Osteocyte (in vitro differentiated cells): Measurements from ENCODE around the gene PVRIG. TPM values are rescaled to one million over a fixed set of nuclear protein-coding genes. Genes with fewer than 3 reads are reported as not detected.
A peak's percentile ranks its signal among the peaks of the same experiment; 100 is the strongest.
"Not testable (repeated sequence)": the region's sequence is repeated elsewhere in the genome, so short reads cannot be mapped to it uniquely, and the experiment has no call there.

ENCODE experiments used
- DNase-seq: peaks from one replicate; pipeline ENCODE4 v3.0.0; 2021; ENCODE audit warnings: mixed read lengths; ENCODE audit not compliant: unreplicated experiment; ENCODE audit errors: extremely low spot score
- H3K27ac Mint-ChIP-seq: one replicate; pipeline ENCODE4 v1.8.0; 2021; ENCODE audit warnings: mild to moderate bottlenecking, mixed read lengths; ENCODE audit not compliant: unreplicated experiment
- H3K27me3 Mint-ChIP-seq: one replicate; pipeline ENCODE4 v1.8.0; 2021; ENCODE audit warnings: mixed read lengths; ENCODE audit not compliant: unreplicated experiment
- H3K36me3 Mint-ChIP-seq: one replicate; pipeline ENCODE4 v1.8.0; 2021; ENCODE audit warnings: mixed read lengths; ENCODE audit not compliant: unreplicated experiment
- H3K4me1 Mint-ChIP-seq: one replicate; pipeline ENCODE4 v1.8.0; 2021; ENCODE audit warnings: mixed read lengths; ENCODE audit not compliant: unreplicated experiment
- H3K4me3 Mint-ChIP-seq: one replicate; pipeline ENCODE4 v1.8.0; 2021; ENCODE audit warnings: mild to moderate bottlenecking, moderate library complexity, mixed read lengths; ENCODE audit not compliant: unreplicated experiment
- H3K9me3 Mint-ChIP-seq: one replicate; pipeline ENCODE4 v1.8.0; 2021; ENCODE audit warnings: mixed read lengths; ENCODE audit not compliant: unreplicated experiment
- total RNA-seq: library from RNA; stranded (reverse); gene quantifications from 2 replicates; pipeline ENCODE4 v1.2.1, GENCODE V29; 2021
- TF ChIP-seq, protein P1 (sequence below): fragments of 200-600 bp; sonication (generic); IDR thresholded peaks from 2 replicates; pipeline ENCODE4 v1.5.0; 2021; ENCODE audit warnings: antibody characterized with exemption, mild to moderate bottlenecking, moderate library complexity

PVRIG gene
- total RNA-seq, 1 donor from 2014 or later: not detected

GRCh38 chr7:100267648-100268047 lies 47.9 kb downstream of the PVRIG start:
- Mint-ChIP-seq H3K27ac (no peak overlapping the region), H3K4me3 (no peak overlapping the region), H3K4me1 (peaks cover 36% of the 10 kb centered on the region), H3K27me3 (no peaks in the 10 kb centered on the region), H3K36me3 (peaks cover 6% of the 10 kb centered on the region), H3K9me3 (no peaks in the 10 kb centered on the region)
- TF ChIP-seq, protein P1, sequence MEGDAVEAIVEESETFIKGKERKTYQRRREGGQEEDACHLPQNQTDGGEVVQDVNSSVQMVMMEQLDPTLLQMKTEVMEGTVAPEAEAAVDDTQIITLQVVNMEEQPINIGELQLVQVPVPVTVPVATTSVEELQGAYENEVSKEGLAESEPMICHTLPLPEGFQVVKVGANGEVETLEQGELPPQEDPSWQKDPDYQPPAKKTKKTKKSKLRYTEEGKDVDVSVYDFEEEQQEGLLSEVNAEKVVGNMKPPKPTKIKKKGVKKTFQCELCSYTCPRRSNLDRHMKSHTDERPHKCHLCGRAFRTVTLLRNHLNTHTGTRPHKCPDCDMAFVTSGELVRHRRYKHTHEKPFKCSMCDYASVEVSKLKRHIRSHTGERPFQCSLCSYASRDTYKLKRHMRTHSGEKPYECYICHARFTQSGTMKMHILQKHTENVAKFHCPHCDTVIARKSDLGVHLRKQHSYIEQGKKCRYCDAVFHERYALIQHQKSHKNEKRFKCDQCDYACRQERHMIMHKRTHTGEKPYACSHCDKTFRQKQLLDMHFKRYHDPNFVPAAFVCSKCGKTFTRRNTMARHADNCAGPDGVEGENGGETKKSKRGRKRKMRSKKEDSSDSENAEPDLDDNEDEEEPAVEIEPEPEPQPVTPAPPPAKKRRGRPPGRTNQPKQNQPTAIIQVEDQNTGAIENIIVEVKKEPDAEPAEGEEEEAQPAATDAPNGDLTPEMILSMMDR: no peak
- DNase-seq: no peak

- not testable (repeated sequence) for H3K27ac Mint-ChIP-seq, H3K27me3 Mint-ChIP-seq, DNase-seq, H3K9me3 Mint-ChIP-seq, H3K4me3 Mint-ChIP-seq, H3K36me3 Mint-ChIP-seq
- peaks cover 36% of the 10 kb centered on the region for H3K4me1 Mint-ChIP-seq
Observed at GRCh38 chr7:100268882-100269281, 49.1 kb downstream of the PVRIG start.

DNA sequence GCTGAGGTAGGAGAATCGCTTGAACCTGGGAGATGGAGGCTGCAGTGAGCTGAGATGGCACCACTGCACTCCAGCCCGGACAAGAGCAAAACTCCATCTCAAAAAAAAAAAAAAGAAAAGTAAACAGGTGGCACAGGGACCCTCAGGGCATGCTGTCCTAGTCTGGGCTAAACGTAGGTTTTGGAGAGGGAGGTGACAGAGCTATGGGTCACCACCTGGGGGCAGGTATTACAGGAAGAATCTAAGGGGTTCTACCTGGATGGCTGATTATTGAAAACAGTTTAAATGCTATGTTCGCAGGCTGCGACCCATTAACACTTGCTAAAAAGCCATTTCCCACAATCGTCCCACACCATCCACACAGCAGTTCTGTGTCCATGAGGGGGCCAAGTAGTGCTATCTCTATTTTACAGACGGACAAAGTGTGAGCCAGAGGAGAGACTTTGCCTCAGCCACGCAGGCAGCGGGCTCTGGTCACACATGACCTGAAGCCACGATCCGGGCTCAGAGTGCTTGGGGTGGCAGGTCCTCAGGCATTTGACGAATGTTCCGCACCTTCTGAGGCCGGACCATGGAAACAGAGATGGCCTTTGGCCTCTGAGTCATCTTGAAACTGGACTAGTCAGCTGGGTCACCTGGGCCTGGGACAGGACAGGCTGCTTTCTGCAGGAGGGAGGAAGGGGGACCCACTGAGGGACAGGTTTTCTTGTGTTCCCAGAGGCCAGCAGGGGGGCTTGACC lies 49.7 kb downstream of the PVRIG start:
- H3K4me1 Mint-ChIP-seq: peaks cover 36% of the 10 kb centered on the region
- not testable (repeated sequence) for H3K27me3 Mint-ChIP-seq, H3K9me3 Mint-ChIP-seq, DNase-seq, H3K27ac Mint-ChIP-seq, H3K36me3 Mint-ChIP-seq
- peak overlapping the region; percentile 32 for H3K4me3 Mint-ChIP-seq

GRCh38 chr7:100270046-100270918 lies 50.5 kb downstream of the PVRIG start:
- Mint-ChIP-seq H3K4me3 (peak overlapping the region; percentile 78), H3K27ac (peak overlapping the region; percentile 67), H3K4me1 (peaks cover 32% of the 10 kb centered on the region)
- not testable (repeated sequence) for H3K9me3 Mint-ChIP-seq, H3K36me3 Mint-ChIP-seq, H3K27me3 Mint-ChIP-seq, DNase-seq

Other genes with a start within 250 kb of the PVRIG start
- gene AZGP1, start 243.9 kb upstream of the PVRIG start, total RNA-seq: not detected in 2 replicates
- gene ZKSCAN1, start 204.4 kb upstream of the PVRIG start, total RNA-seq: 84.1 and 90.4 TPM in 2 replicates
- gene ZSCAN21, start 170.2 kb upstream of the PVRIG start, total RNA-seq: 13.9 and 14.6 TPM in 2 replicates
- 35.4 and 39.2 TPM in 2 replicates for gene ZNF3, start 138.2 kb upstream of the PVRIG start, total RNA-seq
- 93.7 and 101 TPM in 2 replicates for gene COPS6, start 131.0 kb upstream of the PVRIG start, total RNA-seq
- 73.3 and 77.8 TPM in 2 replicates for gene MCM7, start 118.6 kb upstream of the PVRIG start, total RNA-seq
- gene AP4M1, start 118.3 kb upstream of the PVRIG start, total RNA-seq: 22.0 and 27.4 TPM in 2 replicates
- 62.8 and 63.9 TPM in 2 replicates for gene TAF6, start 100.6 kb upstream of the PVRIG start, total RNA-seq
- 33.6 and 36.7 TPM in 2 replicates for gene CNPY4, start 100.3 kb upstream of the PVRIG start, total RNA-seq
- gene MBLAC1, start 93.0 kb upstream of the PVRIG start, total RNA-seq: 2.3 TPM in 2 replicates
- 111 and 123 TPM in 2 replicates for gene LAMTOR4, start 71.0 kb upstream of the PVRIG start, total RNA-seq
- gene TRAPPC14, start 61.2 kb upstream of the PVRIG start, total RNA-seq: 18.2 and 20.3 TPM in 2 replicates
- gene GAL3ST4, start 51.3 kb upstream of the PVRIG start, total RNA-seq: 2.9 and 3.6 TPM in 2 replicates
- gene GPC2, start 42.6 kb upstream of the PVRIG start, total RNA-seq: 8.1 and 12.6 TPM in 2 replicates
- 1.0 and 1.5 TPM in 2 replicates for gene STAG3, start 42.0 kb upstream of the PVRIG start, total RNA-seq
- not detected in 2 replicates for gene SPDYE3, start 87.8 kb downstream of the PVRIG start, total RNA-seq
- 31.7 and 38.7 TPM in 2 replicates for gene PILRB, start 138.2 kb downstream of the PVRIG start, total RNA-seq
- gene PILRA, start 153.5 kb downstream of the PVRIG start, total RNA-seq: 1.8 and 2.5 TPM in 2 replicates
- gene ZCWPW1, start 208.8 kb downstream of the PVRIG start, total RNA-seq: 4.4 and 5.0 TPM in 2 replicates
- 50.0 and 50.1 TPM in 2 replicates for gene MEPCE, start 209.9 kb downstream of the PVRIG start, total RNA-seq
- 22.8 and 32.1 TPM in 2 replicates for gene PPP1R35, start 216.5 kb downstream of the PVRIG start, total RNA-seq
- 0.46 TPM in 1 of 2 replicates, not detected in the other for gene SPACDR, start 244.3 kb downstream of the PVRIG start, total RNA-seq